ENCODE measurements around the gene TXNDC11.

TXNDC11 gene

GRCh38 chr16:11722468-11722808, 20.2 kb downstream of the TXNDC11 start:
- H3K4me3 ChIP-seq (ENCODE audit: low read depth, low read length), result no peak overlapping the region
- no peak for DNase-seq (ENCODE audit: low read depth)
- TF ChIP-seq, protein P1, sequence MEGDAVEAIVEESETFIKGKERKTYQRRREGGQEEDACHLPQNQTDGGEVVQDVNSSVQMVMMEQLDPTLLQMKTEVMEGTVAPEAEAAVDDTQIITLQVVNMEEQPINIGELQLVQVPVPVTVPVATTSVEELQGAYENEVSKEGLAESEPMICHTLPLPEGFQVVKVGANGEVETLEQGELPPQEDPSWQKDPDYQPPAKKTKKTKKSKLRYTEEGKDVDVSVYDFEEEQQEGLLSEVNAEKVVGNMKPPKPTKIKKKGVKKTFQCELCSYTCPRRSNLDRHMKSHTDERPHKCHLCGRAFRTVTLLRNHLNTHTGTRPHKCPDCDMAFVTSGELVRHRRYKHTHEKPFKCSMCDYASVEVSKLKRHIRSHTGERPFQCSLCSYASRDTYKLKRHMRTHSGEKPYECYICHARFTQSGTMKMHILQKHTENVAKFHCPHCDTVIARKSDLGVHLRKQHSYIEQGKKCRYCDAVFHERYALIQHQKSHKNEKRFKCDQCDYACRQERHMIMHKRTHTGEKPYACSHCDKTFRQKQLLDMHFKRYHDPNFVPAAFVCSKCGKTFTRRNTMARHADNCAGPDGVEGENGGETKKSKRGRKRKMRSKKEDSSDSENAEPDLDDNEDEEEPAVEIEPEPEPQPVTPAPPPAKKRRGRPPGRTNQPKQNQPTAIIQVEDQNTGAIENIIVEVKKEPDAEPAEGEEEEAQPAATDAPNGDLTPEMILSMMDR (IDR thresholded peaks at IDR 0.05; ENCODE audit: control insufficient read depth, extremely low read depth, insufficient read depth), result no peak

DNA sequence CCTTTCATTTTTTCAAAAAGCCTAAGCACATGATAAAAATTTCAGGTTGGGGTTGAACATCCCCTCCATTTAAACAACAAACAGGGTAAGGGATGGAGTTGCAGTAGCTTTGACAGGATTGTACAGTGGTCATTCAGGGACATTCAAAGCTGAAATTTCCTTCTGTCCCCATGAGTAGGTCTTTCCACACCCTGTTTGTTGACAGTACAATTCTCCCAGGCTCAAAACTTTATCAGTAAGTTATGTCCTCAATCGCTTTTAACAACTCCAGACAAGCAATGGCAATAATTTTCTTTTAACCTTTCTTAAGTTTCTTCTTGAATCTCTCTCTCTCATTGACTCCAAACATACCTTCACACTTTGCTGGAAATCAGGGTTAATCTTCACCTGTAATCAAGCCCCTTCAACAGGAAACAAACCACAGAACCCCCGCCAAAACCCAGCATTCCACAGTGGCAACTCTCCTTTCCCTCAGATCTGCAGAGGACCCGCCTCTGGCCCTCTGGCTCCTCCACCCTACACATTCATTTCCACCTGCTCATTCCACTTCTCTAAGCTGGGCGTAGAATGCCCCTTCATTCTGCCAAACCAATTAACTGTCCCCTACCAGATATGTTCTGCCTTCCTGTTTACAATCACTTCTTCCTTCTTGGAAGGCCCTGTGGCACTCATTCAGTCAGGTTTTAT, 20.7 kb downstream of the TXNDC11 start:
- TF ChIP-seq, protein P1 (IDR thresholded peaks at IDR 0.05; ENCODE audit: control insufficient read depth, extremely low read depth, insufficient read depth), result no peak
- H3K4me3 ChIP-seq (ENCODE audit: low read depth, low read length), result no peak overlapping the region
- DNase-seq (ENCODE audit: low read depth), result no peak

- DNase-seq (ENCODE audit: low read depth), result no peak
- no peak overlapping the region for H3K4me3 ChIP-seq (ENCODE audit: low read depth, low read length)
- TF ChIP-seq, protein P1 (IDR thresholded peaks at IDR 0.05; ENCODE audit: control insufficient read depth, extremely low read depth, insufficient read depth), result no peak
These were observed 22.9 kb downstream of the TXNDC11 start for GRCh38 chr16:11719762-11720161.

GRCh38 chr16:11719171-11719570, 23.5 kb downstream of the TXNDC11 start:
- no peak overlapping the region for H3K4me3 ChIP-seq (ENCODE audit: low read depth, low read length)
- DNase-seq (ENCODE audit: low read depth), result no peak
- TF ChIP-seq, protein P1 (IDR thresholded peaks at IDR 0.05; ENCODE audit: control insufficient read depth, extremely low read depth, insufficient read depth), result no peak

DNA sequence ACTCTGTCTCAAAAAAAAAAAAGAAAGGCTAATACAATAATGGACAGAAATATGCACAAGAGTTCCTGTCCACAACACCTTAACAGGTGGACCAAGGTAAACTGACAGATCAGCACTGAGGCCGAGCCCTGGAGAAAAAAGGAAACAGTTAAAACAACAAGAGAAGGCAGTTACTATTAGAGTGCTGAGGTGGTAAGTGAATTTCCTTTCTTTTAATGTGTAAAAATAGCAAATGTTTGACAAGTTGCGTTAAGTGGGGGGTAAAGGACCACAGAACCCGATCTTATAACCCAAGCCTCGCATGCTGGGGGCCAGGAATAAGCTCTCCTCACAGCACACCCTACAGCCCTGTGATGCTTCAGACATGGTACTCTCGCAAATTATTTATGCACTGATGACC, 24.8 kb downstream of the TXNDC11 start:
- H3K4me3 ChIP-seq (ENCODE audit: low read depth, low read length), result no peak overlapping the region
- TF ChIP-seq, protein P1 (IDR thresholded peaks at IDR 0.05; ENCODE audit: control insufficient read depth, extremely low read depth, insufficient read depth), result no peak
- DNase-seq (ENCODE audit: low read depth), result no peak

GRCh38 chr16:11716336-11716735, 26.3 kb downstream of the TXNDC11 start:
- no peak overlapping the region for H3K4me3 ChIP-seq (ENCODE audit: low read depth, low read length)
- DNase-seq (ENCODE audit: low read depth), result no peak
- TF ChIP-seq, protein P1 (IDR thresholded peaks at IDR 0.05; ENCODE audit: control insufficient read depth, extremely low read depth, insufficient read depth), result no peak
